GM19395 (cell line): ENCODE measurements around the gene SYCP1.
"Not testable (repeated sequence)": the region's sequence is repeated elsewhere in the genome, so short reads cannot be mapped to it uniquely, and the experiment has no call there.

ENCODE experiments used
- ATAC-seq: cut with Tn5 transposase; IDR thresholded peaks from one replicate; pipeline ENCODE4 v1.9.1; 2021; ENCODE audit warnings: mild to moderate bottlenecking, moderate library complexity; ENCODE audit not compliant: unreplicated experiment

SYCP1 gene

GRCh38 chr1:114976891-114977290 lies 122.2 kb downstream of the SYCP1 start:
- ATAC-seq: no peak

DNA sequence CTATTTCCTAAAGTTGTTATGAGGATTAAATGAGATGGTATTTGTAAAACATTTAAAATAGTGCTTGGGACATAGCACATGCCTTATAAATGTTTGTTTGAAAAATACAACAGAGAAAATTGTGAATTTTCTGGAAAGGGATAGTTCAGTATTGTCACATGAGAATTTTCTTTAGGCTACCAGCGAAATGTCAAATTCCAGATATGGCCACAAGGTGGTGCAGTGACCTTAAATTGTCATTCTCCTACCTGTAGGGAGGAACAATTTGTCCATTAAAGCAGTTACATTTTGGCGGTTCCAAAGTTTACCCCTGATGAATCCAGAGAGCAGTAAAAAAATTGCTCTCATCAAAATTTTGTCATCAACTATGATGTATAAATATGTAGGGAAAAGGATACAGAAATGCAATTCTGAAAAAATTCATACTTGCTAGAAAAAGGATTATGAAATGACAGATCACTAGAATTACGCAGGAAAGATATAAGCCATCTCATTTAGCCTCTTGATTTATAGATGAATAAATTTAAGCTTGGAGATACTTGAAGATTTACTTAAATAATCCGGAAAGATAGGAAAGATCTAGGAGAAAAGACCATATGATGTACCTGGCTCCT lies 124.7 kb downstream of the SYCP1 start:
- ATAC-seq: peak; percentile 66

GRCh38 chr1:114982251-114982650 lies 127.6 kb downstream of the SYCP1 start:
- ATAC-seq: no peak

- ATAC-seq: no peak
These were observed 131.6 kb downstream of the SYCP1 start for GRCh38 chr1:114986286-114986685.

DNA sequence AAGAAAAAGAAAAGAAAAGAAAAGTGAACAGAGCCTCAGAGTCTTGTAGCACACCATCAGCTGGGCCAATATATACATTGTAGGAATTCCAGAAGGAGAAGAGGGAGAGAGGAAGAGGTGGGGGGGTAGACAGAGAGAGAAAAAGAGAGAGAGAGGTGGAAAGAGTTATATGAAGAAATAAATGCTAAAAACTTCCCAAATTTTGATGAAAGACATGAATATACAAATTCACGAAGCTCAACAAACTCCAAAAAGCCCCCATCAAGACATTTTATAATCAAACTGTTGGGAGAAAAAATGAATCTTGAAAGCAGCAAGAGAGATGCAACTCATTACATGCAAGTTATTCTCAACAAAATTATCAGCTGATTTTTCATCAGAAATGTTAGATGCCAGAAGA lies 133.4 kb downstream of the SYCP1 start:
- no peak for ATAC-seq

- no peak for ATAC-seq
These were observed 143.0 kb downstream of the SYCP1 start for GRCh38 chr1:114997510-114998289.

DNA sequence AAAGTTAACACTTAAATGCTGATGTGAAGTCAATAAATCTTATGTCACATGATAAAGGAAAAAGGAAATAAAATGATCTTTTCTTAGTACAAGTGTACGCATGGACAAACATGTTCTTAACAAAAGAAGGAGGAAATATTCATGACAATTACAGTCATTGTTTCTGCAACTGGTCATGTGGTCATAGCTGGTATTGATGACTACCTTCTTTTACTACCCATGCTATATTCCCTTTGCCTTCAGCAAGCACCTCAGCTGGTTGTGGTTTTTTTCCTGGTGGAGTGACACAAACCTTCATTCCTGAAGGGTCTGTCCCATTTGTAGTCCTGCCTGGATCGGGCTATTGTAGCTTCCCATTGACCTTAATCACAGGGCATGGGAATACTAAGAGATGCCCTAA lies 151.5 kb downstream of the SYCP1 start:
- ATAC-seq: no peak

- ATAC-seq: no peak
These were observed 157.3 kb downstream of the SYCP1 start for GRCh38 chr1:115012006-115012405.

DNA sequence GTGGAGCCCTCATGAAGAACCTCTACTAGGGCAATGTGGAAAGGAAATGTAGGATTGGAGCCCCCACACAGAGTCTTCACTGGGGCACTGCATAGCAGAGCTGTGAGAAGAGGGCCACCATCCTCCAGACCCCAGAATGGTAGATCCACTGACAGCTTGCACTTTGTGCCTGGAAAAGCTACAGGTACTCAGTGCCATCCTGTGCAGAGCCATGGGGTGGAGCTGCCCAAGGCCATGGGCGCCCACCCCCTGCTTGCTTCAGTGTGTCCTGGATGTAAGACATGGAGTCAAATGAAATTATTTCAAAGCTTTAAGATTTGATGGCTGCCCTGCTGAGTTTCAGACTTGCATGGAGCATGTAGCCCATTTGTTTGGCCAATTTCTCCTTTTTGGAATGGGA lies 157.8 kb downstream of the SYCP1 start:
- ATAC-seq: no peak

- no peak for ATAC-seq
These were observed 159.1 kb downstream of the SYCP1 start for GRCh38 chr1:115013792-115014191.

GRCh38 chr1:115019549-115019948 lies 164.9 kb downstream of the SYCP1 start:
- not testable (repeated sequence) for ATAC-seq

- no peak for ATAC-seq
These were observed 166.5 kb downstream of the SYCP1 start for GRCh38 chr1:115021145-115021544.

DNA sequence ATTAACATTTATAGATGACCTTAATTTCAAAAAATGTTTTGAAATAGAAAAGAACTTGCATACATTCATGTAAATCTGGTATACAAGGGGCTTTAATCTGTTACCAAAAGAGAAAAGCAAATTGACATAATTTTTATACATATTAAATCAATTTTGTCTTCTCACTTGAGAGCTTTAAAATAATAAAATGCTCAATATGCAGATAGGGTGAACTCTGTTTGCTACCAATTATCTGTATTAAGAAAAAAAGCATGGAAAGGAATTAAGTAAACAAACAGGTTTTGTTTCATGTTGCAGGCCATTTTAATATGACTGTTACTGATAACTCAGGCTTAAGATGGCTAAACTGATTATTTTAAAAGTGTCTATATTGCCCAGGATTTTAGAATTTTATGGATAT lies 168.9 kb downstream of the SYCP1 start:
- no peak for ATAC-seq

DNA sequence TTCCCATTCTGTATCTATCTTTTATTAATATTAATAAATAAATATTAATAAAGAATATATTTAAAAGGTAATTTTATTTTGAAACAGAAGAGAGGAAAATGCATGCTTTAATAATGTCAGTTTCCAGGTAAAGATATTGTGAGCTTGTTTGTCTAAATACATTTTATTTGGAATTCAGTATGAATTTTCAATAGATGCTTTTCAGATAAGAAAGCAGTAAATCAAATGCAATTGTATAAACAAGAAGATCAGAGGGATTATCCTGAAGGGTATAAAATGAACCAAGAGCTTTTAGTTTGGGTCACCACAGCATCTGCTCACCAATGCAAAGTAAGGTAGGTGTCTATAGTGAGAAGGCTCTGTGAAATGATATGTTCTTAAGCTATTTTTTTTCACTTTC lies 174.9 kb downstream of the SYCP1 start, which contains the start of gene TSHB:
Gene TSHB, plus strand, starts transcription at position 301 of the 400 bp plus-strand sequence. CDS start 3,537 bp downstream, outside the sequence.
- no peak for ATAC-seq

- no peak for ATAC-seq
These were observed 176.9 kb downstream of the SYCP1 start for GRCh38 chr1:115031595-115031994.

DNA sequence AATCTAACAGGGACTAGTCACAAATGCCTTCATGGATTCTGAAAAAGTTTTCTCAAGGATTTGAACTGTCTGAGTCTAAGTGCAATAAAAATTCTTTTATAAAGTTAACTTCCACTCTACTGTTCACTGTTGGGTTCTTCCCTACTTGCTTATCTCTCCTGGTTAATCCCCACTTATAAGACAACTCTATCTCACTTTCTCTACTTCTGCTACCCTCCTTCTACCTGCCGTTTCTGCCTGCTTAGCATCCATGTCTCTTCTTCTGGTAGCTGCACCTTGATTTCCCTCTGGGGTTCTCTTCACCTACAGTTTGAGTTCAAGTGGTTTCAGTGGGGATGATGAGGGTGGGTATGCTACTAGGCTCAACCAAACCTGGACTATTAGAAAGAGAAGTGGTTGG lies 181.0 kb downstream of the SYCP1 start:
- no peak for ATAC-seq

- no peak for ATAC-seq
These were observed 182.3 kb downstream of the SYCP1 start for GRCh38 chr1:115036814-115037507.

- ATAC-seq: no peak
These were observed 185.8 kb downstream of the SYCP1 start for GRCh38 chr1:115040501-115040900.

DNA sequence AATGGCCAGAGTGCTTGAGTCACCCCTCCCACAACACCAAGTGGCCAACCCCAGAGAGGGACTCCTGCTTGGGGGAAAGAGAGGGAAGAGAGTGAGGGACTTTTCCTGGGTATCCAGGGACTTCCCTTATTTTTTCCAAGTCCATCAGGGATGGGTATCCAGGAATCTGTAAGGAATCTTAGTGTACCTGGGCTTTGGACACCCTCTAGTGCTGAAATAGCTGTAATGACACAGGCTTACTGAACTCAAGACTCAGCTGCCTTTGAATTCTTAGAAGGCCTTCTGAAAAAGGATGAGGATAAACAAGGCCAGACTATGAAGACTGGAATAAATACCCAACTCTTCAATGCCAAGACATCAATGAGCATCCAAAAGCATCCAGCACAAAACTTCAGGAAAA lies 187.0 kb downstream of the SYCP1 start:
- no peak for ATAC-seq
